Measurements from ENCODE around the gene TFPI.

The TFPI gene

GRCh38 chr2:187502467-187502866, 51.8 kb downstream of the TFPI start:
- H2BK5ac ChIP-seq (ENCODE audit: low read depth, low read length, poor library complexity, severe bottlenecking), result no peak overlapping the region
- H3K36me3 ChIP-seq (ENCODE audit: control insufficient read depth in 1 of 2, insufficient read depth in 2 of 2, low read depth in 1 of 2, low read length in 2 of 2), result no peaks in the 10 kb centered on the region
- no peak overlapping the region for H2AK5ac ChIP-seq (ENCODE audit: low read length, severe bottlenecking)
- no peak overlapping the region for H3K4me2 ChIP-seq (ENCODE audit: low read length, poor library complexity, severe bottlenecking)
- 45% methylated on average over 1 of the region's 2 CpGs for WGBS
- H3K4me1 ChIP-seq (ENCODE audit: control insufficient read depth, insufficient read depth, low read depth, low read length), result peaks cover 1% of the 10 kb centered on the region
- H3K79me1 ChIP-seq (replicated peaks; ENCODE audit: low read length, poor library complexity, severe bottlenecking), result peaks cover 1% of the 10 kb centered on the region
- H3K14ac ChIP-seq (ENCODE audit: low read length in 2 of 2), result no peak overlapping the region
- H3K9ac ChIP-seq (ENCODE audit: low read length), result peak overlapping the region; percentile 13
- no peak overlapping the region for H2BK120ac ChIP-seq (ENCODE audit: low read depth, low read length)
- no peak overlapping the region for H2BK12ac ChIP-seq (ENCODE audit: low read length in 2 of 2)
- H3K27ac ChIP-seq (ENCODE audit: low read length, poor library complexity, severe bottlenecking), result no peak overlapping the region
- no peaks in the 10 kb centered on the region for H3K27me3 ChIP-seq (ENCODE audit: control insufficient read depth in 1 of 2, insufficient read depth in 1 of 2, low read length in 2 of 2)
- H3K9me3 ChIP-seq (ENCODE audit: control insufficient read depth, low read length), result no peaks in the 10 kb centered on the region
- no peak overlapping the region for H4K8ac ChIP-seq (ENCODE audit: low read length)
- no peak overlapping the region for H3K18ac ChIP-seq (ENCODE audit: low read depth in 1 of 2, low read length in 2 of 2)
- no peak overlapping the region for H3K4me3 ChIP-seq (ENCODE audit: insufficient read depth in 1 of 2, low read depth in 1 of 2, low read length in 2 of 2)
- no peak for DNase-seq
- H2AFZ ChIP-seq (ENCODE audit: low read depth, low read length), result no peak overlapping the region
- H3K4ac ChIP-seq (ENCODE audit: low read depth in 1 of 2, low read length in 2 of 2), result no peak overlapping the region
- no peak overlapping the region for H3K23ac ChIP-seq (ENCODE audit: low read length in 2 of 2)
- H2BK15ac ChIP-seq (ENCODE audit: low read depth, poor library complexity, severe bottlenecking), result no peak overlapping the region
- H4K91ac ChIP-seq (ENCODE audit: low read length), result no peak overlapping the region

- peaks cover 0 to 9% of the 10 kb centered on the region in 2 experiments for H3K36me3 ChIP-seq (ENCODE audit: control insufficient read depth in 1 of 2, insufficient read depth in 2 of 2, low read depth in 1 of 2, low read length in 2 of 2)
- WGBS, result 56% methylated on average over 3 of the region's 7 CpGs
- no peak overlapping the region for H3K23ac ChIP-seq (ENCODE audit: low read length in 2 of 2)
- H4K8ac ChIP-seq (ENCODE audit: low read length), result no peak overlapping the region
- H3K4ac ChIP-seq (ENCODE audit: low read depth in 1 of 2, low read length in 2 of 2), result peak overlapping the region in 1 of 2 experiments; percentile 84
- peaks cover 1% of the 10 kb centered on the region for H3K79me1 ChIP-seq (replicated peaks; ENCODE audit: low read length, poor library complexity, severe bottlenecking)
- no peak overlapping the region for H2BK120ac ChIP-seq (ENCODE audit: low read depth, low read length)
- H2AK5ac ChIP-seq (ENCODE audit: low read length, severe bottlenecking), result no peak overlapping the region
- H3K14ac ChIP-seq (ENCODE audit: low read length in 2 of 2), result no peak overlapping the region
- no peak overlapping the region for H3K27ac ChIP-seq (ENCODE audit: low read length, poor library complexity, severe bottlenecking)
- H2BK5ac ChIP-seq (ENCODE audit: low read depth, low read length, poor library complexity, severe bottlenecking), result no peak overlapping the region
- H3K4me2 ChIP-seq (ENCODE audit: low read length, poor library complexity, severe bottlenecking), result no peak overlapping the region
- no peak overlapping the region for H4K91ac ChIP-seq (ENCODE audit: low read length)
- H2BK12ac ChIP-seq (ENCODE audit: low read length in 2 of 2), result no peak overlapping the region
- peaks cover 1% of the 10 kb centered on the region for H3K4me1 ChIP-seq (ENCODE audit: control insufficient read depth, insufficient read depth, low read depth, low read length)
- H3K4me3 ChIP-seq (ENCODE audit: insufficient read depth in 1 of 2, low read depth in 1 of 2, low read length in 2 of 2), result no peak overlapping the region
- H3K27me3 ChIP-seq (ENCODE audit: control insufficient read depth in 1 of 2, insufficient read depth in 1 of 2, low read length in 2 of 2), result no peaks in the 10 kb centered on the region
- H3K18ac ChIP-seq (ENCODE audit: low read depth in 1 of 2, low read length in 2 of 2), result peak overlapping the region in 1 of 2 experiments; percentile 22
- DNase-seq, result peak; percentile 63
- H3K9ac ChIP-seq (ENCODE audit: low read length), result peak overlapping the region; percentile 8
- no peaks in the 10 kb centered on the region for H3K9me3 ChIP-seq (ENCODE audit: control insufficient read depth, low read length)
- no peak overlapping the region for H2BK15ac ChIP-seq (ENCODE audit: low read depth, poor library complexity, severe bottlenecking)
- no peak overlapping the region for H2AFZ ChIP-seq (ENCODE audit: low read depth, low read length)
These were observed 53.5 kb downstream of the TFPI start for GRCh38 chr2:187500585-187501359.

GRCh38 chr2:187499941-187500532, 54.2 kb downstream of the TFPI start:
- no peak overlapping the region for H2AFZ ChIP-seq (ENCODE audit: low read depth, low read length)
- H3K18ac ChIP-seq (ENCODE audit: low read depth in 1 of 2, low read length in 2 of 2), result no peak overlapping the region
- no peak overlapping the region for H4K91ac ChIP-seq (ENCODE audit: low read length)
- H3K36me3 ChIP-seq (ENCODE audit: control insufficient read depth in 1 of 2, insufficient read depth in 2 of 2, low read depth in 1 of 2, low read length in 2 of 2), result peaks cover 0 to 16% of the 10 kb centered on the region in 2 experiments
- peaks cover 1% of the 10 kb centered on the region for H3K79me1 ChIP-seq (replicated peaks; ENCODE audit: low read length, poor library complexity, severe bottlenecking)
- no peak overlapping the region for H2BK12ac ChIP-seq (ENCODE audit: low read length in 2 of 2)
- peaks cover 1% of the 10 kb centered on the region for H3K4me1 ChIP-seq (ENCODE audit: control insufficient read depth, insufficient read depth, low read depth, low read length)
- H3K27me3 ChIP-seq (ENCODE audit: control insufficient read depth in 1 of 2, insufficient read depth in 1 of 2, low read length in 2 of 2), result no peaks in the 10 kb centered on the region
- no peak overlapping the region for H4K8ac ChIP-seq (ENCODE audit: low read length)
- H3K4me3 ChIP-seq (ENCODE audit: insufficient read depth in 1 of 2, low read depth in 1 of 2, low read length in 2 of 2), result no peak overlapping the region
- H3K14ac ChIP-seq (ENCODE audit: low read length in 2 of 2), result no peak overlapping the region
- no CpG with 5 or more reads among the region's 2 CpGs for WGBS
- DNase-seq, result peak; percentile 72
- no peak overlapping the region for H3K4me2 ChIP-seq (ENCODE audit: low read length, poor library complexity, severe bottlenecking)
- H3K4ac ChIP-seq (ENCODE audit: low read depth in 1 of 2, low read length in 2 of 2), result no peak overlapping the region
- H2BK15ac ChIP-seq (ENCODE audit: low read depth, poor library complexity, severe bottlenecking), result no peak overlapping the region
- no peak overlapping the region for H3K27ac ChIP-seq (ENCODE audit: low read length, poor library complexity, severe bottlenecking)
- H2BK5ac ChIP-seq (ENCODE audit: low read depth, low read length, poor library complexity, severe bottlenecking), result no peak overlapping the region
- peak overlapping the region; percentile 8 for H3K9ac ChIP-seq (ENCODE audit: low read length)
- H3K9me3 ChIP-seq (ENCODE audit: control insufficient read depth, low read length), result no peaks in the 10 kb centered on the region
- H3K23ac ChIP-seq (ENCODE audit: low read length in 2 of 2), result no peak overlapping the region
- H2BK120ac ChIP-seq (ENCODE audit: low read depth, low read length), result no peak overlapping the region
- H2AK5ac ChIP-seq (ENCODE audit: low read length, severe bottlenecking), result no peak overlapping the region

GRCh38 chr2:187497858-187498463, 56.3 kb downstream of the TFPI start:
- Histone ChIP-seq H2BK12ac (ENCODE audit: low read length in 2 of 2) (no peak overlapping the region), H3K9me3 (ENCODE audit: control insufficient read depth, low read length) (peaks cover 12% of the 10 kb centered on the region), H3K4ac (ENCODE audit: low read depth in 1 of 2, low read length in 2 of 2) (no peak overlapping the region), H2AK5ac (ENCODE audit: low read length, severe bottlenecking) (no peak overlapping the region), H3K4me3 (ENCODE audit: insufficient read depth in 1 of 2, low read depth in 1 of 2, low read length in 2 of 2) (no peak overlapping the region), H3K27ac (ENCODE audit: low read length, poor library complexity, severe bottlenecking) (no peak overlapping the region), H3K4me1 (ENCODE audit: control insufficient read depth, insufficient read depth, low read depth, low read length) (peaks cover 1% of the 10 kb centered on the region), H3K9ac (ENCODE audit: low read length) (no peak overlapping the region), H2AFZ (ENCODE audit: low read depth, low read length) (no peak overlapping the region), H3K23ac (ENCODE audit: low read length in 2 of 2) (no peak overlapping the region), H3K27me3 (ENCODE audit: control insufficient read depth in 1 of 2, insufficient read depth in 1 of 2, low read length in 2 of 2) (no peaks in the 10 kb centered on the region), H2BK15ac (ENCODE audit: low read depth, poor library complexity, severe bottlenecking) (no peak overlapping the region), H2BK5ac (ENCODE audit: low read depth, low read length, poor library complexity, severe bottlenecking) (no peak overlapping the region), H4K8ac (ENCODE audit: low read length) (no peak overlapping the region), H3K14ac (ENCODE audit: low read length in 2 of 2) (no peak overlapping the region), H3K4me2 (ENCODE audit: low read length, poor library complexity, severe bottlenecking) (no peak overlapping the region), H2BK120ac (ENCODE audit: low read depth, low read length) (no peak overlapping the region), H3K18ac (ENCODE audit: low read depth in 1 of 2, low read length in 2 of 2) (no peak overlapping the region), H3K36me3 (ENCODE audit: control insufficient read depth in 1 of 2, insufficient read depth in 2 of 2, low read depth in 1 of 2, low read length in 2 of 2) (peaks cover 3 to 36% of the 10 kb centered on the region in 2 experiments), H3K79me1 (replicated peaks; ENCODE audit: low read length, poor library complexity, severe bottlenecking) (peaks cover 6% of the 10 kb centered on the region), H4K91ac (ENCODE audit: low read length) (no peak overlapping the region)
- peak; percentile 43 for DNase-seq
- no CpG with 5 or more reads among the region's 1 CpG for WGBS
